Kidney capillary endothelial cell (primary cell): Measurements from ENCODE around the gene BET1L.
"Not testable (repeated sequence)": the region's sequence is repeated elsewhere in the genome, so short reads cannot be mapped to it uniquely, and the experiment has no call there.

Experiments
- DNase-seq: peaks from one replicate; pipeline ENCODE4 v3.0.0-alpha.2; 2018; ENCODE audit warnings: low spot score

The BET1L gene

DNA sequence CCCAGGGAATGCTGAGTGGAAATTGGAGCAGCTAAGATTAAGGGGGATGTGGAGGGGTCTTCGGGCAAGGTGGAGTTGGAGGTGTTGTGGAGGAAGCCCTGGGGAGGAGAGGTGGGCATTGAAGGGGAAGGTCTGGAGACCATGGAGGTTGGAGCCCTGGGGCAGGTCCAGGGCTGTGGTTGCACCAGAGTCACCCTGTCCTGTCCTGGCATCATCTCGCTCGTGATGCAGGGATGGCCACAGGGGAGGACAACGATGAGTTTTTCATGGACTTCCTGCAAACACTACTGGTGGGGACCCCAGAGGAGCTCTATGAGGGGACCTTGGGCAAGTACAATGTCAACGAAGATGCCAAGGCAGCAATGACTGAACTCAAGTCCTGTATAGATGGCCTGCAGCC lies 13.7 kb downstream of the BET1L start:
- DNase-seq = not testable (repeated sequence)

DNA sequence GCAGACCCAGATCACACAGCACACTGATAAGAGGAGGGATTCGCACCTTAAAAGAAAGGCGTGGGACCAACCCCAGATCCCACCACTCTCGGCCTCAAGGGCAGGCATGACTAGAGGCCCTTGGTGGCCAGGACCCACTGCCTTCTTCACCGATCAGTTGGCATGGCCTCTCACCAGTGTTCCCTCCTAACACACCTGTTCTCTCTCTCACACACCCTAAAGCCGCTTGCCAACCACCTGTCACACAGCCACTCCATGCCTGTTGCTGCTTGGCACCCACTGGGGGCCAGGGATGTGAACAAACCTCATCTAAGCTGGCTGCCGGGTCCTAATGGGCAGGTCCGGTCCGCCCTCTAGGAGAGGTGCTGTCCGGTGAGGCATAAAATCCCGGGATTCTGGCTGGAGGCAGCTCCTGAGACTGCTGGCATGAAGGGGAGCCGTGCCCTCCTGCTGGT lies 14.5 kb downstream of the BET1L start, which contains the start of gene SCGB1C1:
SCGB1C1 (plus strand) TSS at position 405 of the 455 bp plus-strand sequence; CDS start at position 427, 22 bp downstream.
- DNase-seq = not testable (repeated sequence)

DNA sequence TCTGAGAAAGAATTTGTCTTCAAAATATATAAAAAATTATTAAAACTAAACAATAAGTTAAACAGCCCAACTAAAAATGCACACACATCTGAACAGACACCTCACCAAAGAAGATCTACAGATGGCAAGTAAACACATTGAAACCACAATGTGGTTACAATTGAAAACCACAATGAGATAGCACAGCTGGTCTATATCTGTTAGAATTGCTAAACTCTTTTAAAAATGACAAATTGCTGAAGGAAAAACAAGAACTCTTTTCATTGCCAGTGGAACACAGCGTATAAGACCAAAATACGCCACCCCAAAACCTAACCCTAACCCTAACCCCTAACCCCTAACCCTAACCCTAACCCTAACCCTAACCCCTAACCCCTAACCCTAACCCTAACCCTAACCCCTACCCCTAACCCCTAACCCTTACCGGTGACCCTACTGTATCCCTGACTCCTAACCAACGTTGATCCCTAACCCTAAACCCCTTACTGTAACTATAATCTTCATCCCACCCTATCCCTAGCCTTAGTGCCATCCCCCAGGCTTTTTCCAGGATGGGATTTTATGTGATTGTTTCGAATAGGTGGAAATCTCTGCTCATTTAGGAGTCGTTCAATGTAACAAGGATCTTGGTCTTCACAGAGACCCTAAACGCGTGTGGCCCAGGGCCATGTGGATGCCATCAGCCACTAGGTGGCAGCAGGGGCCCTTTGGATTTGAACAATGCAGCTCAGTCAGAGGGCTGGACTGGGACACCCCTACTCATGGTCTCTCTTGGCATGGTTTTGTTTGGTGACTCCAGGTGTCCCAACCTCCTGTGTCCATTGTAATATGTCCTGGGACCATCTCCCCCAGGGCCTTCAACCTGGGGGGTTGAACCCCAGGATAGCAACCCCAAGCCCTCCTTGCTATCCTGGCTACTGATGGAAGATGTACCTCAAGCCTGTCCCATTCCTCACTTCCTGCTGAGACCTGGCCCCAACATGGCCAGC lies 15.4 kb downstream of the BET1L start:
- not testable (repeated sequence) for DNase-seq

DNA sequence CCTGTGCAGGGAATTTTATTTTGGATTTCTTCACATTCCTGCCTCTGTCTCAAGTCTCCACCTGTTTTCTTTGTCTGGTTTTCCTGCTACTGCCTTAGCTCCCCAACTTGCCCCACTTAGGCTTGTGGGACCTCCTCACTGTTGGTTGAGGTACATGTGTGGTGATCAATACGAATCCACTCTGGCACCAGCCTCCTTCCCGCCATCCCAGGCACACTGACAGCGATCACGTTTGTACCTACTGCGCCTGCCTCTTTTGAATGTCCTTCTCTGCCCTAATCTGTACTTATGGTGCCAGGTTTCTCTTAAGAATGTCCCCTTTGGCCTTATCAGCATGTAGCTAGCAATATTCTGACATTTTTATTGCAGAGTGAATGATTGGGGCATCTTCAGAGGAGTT lies 16.7 kb downstream of the BET1L start:
- DNase-seq = not testable (repeated sequence)

DNA sequence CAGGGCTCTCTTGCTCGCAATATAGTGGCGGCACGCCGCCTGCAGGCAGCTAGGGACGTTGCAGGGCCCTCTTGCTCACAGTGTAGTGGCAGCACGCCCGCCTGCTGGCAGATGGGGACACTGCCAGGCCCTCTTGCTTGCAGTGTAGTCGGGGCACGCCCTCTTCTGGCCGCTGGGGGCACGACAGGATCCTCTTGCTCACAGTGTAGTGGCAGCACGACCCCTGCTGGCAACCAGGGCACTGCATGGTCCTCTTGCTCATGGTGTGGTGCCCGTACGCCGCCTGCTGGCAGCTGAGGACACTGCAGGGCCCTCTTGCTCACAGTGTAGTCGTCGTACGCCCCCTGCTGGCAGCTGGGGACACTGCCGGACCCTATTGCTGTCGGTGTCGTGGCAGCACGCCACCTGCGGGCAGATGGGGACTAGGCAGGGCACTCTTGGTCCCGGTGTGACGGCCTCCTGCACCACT lies 17.3 kb downstream of the BET1L start:
- DNase-seq = not testable (repeated sequence)

DNA sequence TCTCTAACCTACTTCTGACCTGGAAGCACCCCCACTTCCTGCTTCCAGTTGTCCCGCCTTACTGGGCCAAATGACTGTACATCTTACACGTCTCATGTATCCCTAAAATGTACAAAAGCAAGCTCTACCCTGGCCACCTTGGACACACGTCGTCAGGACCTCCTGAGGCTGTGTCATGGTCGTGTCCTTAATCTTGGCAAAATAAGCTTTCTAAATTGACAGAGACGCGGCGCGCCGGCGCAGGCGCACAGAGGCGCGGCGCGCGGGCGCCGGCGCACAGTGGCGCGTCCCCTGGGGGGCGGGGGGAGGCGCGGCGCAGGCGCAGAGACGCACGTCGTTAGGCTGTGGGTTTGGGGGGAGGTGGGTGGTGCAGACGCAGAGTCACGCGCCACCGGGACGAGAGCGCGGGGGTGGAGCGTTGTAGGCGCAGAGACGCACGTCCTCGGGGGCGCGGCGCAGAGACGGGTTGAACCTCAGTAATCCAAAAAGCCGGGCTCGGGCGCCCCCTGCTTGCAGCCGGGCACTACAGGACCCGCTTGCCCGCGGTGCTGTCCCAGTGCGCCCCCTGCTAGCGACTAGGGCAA lies 17.9 kb downstream of the BET1L start:
- DNase-seq = not testable (repeated sequence)

DNA sequence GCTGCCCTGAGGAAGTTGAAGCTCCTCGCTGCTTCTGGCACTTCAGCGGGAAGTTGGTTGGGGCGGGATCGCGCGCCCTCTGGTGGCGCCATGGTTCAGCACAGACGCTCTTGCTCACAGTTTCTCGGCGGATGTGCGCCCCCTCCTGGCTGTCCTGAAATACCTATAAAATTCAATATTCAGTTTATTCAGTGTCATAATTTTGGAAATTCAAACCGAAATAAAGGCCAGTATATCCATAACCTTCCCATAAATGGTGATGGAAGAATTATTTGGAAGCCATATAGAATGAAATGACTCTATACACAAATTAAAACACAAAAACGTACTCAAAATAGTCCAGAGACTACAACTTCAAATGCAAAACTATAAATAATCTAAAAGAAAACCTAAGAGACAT lies 27.0 kb downstream of the BET1L start:
- DNase-seq = not testable (repeated sequence)
